DMS53 treated with DMSO at 0.1 percent for 48 hours (cell line): ENCODE measurements around the gene AGAP4.
"Not testable (repeated sequence)": the region's sequence is repeated elsewhere in the genome, so short reads cannot be mapped to it uniquely, and the experiment has no call there.

Source experiments
- DNase-seq: peaks from one replicate; lab custom pipeline; 2025; ENCODE audit not compliant: unreplicated experiment; lab: John Stamatoyannopoulos, UW

Gene AGAP4

DNA sequence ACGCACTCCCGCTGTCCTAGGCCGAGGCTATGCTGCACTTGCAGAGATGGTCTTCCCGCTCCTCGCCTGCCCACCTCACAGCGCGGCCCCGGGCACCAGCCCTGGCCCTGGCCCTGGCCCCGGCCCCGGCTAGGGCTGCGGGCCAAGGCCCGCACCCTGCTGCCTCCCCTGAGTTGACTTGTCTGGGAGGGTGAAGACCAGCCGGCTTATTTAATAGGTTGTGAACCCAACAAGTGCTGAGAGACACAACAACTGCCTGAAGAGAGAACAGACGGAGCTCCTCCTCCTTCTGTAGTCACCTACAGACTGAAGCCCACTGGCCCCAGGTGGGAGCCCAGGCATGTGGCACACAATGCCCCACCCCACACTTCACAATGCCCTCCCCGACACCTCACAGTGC is at the start of gene AGAP4:
Gene AGAP4 (minus strand): TSS at position 101 of the 400 bp plus-strand sequence. CDS start 153 bp downstream, outside the sequence.
- not testable (repeated sequence) for DNase-seq

DNA sequence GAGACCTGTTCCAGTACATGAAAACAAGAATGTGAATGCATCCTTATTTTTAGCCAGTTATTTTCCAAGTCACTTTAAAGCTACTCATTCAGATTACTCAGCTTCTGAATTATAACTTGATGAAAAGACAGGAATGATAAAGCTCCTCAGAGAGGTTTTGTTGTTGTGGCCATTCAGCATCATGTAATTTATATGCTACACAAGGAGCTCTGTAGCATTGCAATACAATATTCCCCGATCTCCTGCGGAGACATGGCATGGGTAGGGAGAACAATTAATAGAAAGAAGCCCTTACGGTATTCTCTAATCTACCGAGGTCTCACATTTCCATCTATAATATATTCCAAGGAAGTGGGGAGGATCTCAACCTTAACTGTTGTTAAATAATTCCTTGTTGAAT is 43.4 kb upstream of the AGAP4 start:
- DNase-seq: not testable (repeated sequence)

DNA sequence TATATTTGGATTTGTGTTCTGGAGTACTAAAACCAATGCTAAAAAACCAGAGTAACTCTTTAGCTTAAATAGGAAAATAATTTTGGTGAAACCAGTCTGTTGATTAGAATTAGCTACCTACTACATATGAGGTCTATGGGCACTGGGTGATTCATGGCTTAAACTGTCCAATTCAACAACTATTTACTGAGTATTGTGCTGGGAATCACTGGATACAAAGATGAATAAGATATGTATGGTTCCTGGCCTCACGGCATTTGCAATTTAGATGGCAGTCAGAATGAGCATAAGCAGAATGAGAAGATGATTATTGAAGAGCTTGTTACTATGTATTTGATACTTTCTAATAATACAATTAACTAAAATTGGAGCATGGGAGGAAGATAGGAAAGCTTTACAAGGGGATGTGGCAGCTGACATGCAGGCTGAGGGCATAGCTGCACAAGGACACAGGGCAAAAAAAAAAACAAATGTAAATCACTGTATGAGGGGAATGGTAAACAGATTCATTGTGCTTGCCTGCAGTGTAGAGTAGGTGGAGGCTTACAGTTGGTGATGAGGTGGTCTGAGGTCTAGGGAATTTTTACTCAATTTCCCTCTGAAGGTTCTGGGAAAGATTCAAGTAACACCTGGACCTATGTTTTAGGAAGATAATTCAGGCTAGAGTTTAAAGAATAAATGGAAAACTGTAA is 42.4 kb upstream of the AGAP4 start:
- not testable (repeated sequence) for DNase-seq

DNA sequence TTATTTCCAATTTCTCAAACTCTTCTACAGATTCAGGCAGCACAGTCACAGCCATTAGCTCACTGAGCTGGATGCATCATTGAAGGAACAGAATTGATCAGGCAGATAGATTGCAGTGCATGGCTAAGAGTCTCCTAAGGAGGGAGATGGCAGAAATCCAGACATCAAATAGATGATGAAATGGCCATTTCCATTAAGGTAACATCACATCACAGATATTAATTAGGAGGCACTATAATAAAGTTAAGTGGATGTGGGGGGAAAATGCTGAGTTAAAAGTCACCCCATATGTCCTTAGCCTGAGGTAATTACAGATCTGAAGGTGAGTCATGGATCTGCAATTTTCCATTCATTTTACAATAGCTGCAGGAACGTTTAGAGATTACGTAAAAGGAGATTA is 35.6 kb upstream of the AGAP4 start:
- not testable (repeated sequence) for DNase-seq

DNA sequence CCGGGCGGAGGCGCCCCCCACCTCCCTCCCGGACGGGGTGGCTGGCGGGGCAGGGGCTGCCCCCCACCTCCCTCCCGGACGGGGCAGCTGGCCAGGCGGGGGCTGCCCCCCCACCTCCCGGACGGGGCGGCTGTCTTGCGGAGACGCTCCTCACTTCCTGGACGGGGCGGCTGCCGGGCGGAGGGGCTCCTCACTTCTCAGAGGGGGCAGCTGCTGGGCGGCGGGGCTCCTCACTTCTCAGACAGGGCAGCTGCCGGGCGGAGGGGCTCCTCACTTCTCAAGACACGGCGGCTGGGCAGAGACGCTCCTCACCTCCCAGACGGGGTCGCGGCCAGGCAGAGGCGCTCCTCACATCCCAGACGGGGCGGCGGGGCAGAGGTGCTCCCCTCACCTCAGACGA is 18.1 kb upstream of the AGAP4 start:
- not testable (repeated sequence) for DNase-seq

DNA sequence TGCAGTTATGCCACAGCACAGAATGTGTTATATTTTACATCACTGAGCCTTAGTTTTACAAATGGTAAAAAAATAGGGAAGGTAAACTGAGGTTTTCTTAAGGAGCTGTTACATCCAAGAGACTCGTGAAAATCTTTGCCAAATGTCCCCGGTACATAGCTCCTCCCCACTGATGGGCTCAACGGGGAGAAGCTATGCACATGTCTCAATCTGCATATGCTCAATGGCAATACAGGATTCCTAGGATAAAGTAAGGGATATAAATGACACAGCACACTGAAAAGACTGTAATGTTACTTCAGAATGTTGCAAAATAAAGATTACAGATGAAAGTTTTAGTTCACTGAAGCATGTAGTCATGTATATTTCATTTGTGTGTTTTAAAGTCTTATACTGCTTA is 17.0 kb upstream of the AGAP4 start:
- DNase-seq: not testable (repeated sequence)

DNA sequence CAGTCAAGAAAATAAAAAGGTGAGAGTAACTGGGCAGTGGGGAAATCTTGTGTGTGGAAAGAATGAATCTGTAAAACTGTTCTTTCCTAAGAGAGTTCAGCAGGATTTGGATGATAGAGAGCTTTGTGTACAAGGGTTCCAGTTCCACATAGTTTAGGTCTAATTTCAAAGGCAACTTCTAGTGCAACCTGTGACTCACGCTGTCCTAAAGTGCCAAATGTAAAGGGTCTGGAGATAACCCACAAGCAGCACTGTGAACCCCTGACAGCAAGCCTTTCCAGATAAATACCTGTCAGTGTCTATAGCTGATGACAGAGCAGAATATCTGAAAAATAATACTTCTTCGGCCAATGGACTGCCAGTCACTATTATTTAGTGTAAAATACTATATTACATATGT is 16.3 kb upstream of the AGAP4 start:
- not testable (repeated sequence) for DNase-seq

DNA sequence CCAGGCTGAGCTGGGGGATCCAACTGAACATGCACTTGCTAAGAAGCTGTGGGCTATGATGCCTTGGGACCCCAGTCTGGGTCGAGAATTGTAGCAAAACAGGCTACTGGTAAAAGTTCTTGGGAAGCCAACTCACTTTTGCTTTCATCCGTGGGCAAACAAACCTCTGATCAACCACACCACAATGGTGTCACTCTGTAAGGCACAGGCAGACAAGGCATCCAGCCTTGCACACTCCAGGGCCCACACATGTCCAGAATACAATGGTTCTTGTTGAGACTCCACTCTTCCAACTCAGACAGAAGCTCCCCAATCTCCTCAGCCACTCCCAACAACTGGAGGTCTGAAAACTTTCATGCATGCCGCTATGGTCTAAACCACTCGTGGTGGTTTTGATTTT is 10.6 kb upstream of the AGAP4 start:
- not testable (repeated sequence) for DNase-seq

DNA sequence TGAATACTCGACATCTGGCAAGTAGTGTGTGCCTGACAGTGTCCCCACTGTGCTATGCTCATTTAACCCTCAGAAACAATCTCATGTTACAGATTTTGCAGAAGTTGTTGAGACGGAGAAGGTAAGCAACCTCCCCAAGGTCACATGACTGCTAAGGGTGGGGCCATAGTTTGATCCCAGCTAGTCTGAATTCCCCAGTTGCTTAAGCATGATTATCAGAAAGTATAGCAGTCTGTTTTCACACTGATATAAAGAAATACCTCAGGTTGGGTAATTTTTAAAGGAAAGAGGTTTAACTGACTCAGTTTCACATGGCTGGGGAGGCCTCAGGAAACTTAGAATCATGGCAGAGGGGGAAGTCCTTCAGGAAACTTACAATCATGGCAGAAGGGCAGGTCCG is 1.2 kb upstream of the AGAP4 start:
- not testable (repeated sequence) for DNase-seq

DNA sequence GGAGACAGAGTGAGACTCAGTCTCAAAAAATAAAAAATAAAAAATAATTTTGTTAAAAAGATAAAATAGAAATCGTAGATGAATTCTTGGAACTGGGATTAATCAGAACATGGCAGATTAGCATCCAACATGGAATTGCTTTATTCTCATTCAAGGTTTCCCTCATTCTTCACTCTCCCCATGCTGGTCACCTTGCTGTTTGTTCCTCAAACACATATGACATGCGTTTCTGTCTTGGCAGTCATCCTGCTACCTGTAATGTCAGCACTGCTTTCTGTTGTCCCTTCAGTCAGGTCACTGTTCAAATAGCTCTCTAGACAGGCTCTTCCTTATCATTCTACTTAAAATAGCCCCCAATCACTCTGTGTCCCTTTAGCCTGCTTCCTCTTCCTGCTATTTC is 24.4 kb downstream of the AGAP4 start:
- not testable (repeated sequence) for DNase-seq

DNA sequence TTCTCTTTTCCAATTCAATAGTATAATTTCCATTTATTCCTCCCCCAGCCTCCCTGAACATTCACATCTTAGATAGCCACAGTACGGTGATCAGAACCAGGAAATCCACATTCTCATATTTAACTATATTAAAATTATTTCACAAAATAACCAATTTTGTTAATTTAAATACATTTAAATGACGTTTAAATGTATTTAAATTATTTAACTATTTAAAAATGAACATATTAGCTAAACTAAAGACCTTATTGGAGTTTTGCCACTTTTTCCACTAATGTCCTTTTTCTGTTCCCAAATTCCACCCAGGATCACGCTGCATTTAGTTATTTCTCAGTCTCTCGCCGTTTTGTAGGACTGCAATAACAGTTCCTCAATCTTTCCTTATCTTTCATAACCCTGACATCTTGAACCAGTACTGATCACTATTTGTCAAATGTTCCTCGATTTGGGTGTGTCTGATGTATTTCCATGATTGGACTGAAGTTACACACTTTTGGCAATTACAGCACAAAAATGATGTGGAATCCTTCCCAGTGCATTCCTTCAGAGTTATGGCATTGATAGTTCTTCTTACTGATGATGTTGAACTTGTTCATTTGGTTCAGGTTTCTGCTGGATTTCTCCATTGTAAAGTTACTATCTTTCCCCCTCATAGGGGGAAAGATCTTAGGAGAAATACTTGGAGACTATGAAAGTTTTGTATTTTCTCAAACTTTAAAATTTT is 27.0 kb downstream of the AGAP4 start:
- DNase-seq: not testable (repeated sequence)

DNA sequence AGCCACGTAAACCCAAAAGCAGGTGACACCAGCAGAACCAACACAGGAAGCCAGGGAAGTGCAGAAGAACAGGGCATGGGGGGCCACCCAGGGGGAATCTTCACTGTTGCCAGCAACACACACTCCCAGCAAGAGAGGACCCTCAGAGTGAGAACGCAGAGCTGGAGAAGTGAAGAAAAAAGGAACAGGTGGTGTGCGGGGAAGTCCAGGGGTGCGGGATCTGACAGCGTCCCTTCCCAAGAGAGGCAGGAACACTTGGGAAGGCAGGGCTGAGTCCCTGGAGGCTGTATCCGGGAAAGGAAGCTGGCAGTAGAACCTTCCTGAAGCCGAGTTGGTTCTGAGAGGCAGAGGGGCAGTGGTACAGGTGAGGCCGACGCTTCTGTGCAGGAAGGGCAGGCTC is 27.7 kb downstream of the AGAP4 start:
- DNase-seq: no peak

DNA sequence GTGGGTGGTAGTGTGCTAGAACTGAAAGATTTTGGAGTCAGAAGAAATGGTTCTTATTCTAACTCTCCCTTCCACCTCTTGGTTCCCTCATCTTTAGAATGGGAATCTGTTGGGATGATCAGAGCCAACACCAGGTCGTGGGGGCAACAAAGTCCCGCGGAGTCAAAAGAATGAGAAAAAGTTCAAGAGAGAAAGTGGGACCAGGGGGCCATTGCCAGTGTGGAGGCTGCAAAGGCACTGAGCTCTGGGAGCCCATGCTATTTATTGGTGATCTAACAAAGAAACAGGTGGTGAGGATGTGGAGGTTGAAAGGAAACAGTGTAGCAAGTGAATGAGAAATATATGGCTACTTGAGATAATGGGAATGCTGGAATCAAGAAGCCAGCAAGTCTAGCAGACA is 29.4 kb downstream of the AGAP4 start:
- no peak for DNase-seq

DNA sequence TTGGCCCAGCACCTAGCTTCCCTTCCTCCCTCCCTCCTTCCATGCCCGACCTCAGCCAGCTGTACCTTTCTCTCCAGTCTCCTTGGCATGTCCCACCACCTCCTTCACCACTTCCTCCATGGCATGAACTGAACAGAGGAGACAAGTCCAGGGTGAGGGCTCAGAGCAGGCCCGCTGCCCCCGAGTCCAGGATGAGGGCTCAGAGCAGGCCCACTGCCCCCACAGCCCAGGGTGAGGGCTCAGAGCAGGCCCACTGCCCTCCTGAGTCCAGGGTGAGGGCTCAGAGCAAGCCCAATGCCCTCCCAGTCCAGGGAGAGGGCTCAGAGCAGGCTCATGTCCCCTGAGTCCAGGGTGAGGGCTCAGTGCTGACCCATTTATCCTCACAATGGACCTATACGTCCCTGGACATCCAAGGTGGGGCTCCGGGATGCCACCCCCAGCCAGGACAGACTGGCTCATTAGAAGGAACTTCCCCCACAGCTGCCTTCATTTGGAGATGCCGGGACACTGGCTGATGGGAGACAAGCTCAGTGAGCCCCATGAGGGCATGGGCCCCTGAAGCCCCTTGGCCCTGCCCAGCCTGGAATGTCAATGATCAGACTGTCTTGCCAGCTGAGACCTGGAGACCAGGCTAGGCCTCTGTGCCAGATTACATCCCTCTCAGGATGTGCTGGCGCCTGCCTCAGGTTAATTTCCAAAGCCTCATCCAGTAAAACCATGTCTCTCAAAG is 30.0 kb downstream of the AGAP4 start:
- no peak for DNase-seq

DNA sequence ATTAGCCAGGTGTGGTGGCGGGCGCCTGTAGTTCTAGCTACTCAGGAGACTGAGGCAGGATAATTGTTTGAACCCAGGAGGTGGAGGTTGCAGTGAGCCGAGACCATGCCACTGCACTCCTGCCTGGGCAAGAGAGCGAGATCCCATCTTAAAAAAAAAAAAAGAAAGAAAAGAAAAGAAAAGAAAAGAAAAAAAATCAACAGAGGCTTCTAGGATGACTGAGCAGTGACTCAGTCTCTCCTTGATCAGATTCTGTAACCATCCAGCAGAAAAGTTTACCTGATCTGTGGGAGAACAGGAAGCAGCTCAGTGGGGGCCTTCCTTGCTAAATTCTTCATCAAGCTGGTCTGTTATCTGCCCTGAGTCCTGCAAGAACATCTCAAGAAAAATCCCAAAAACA is 33.2 kb downstream of the AGAP4 start:
- DNase-seq: not testable (repeated sequence)

DNA sequence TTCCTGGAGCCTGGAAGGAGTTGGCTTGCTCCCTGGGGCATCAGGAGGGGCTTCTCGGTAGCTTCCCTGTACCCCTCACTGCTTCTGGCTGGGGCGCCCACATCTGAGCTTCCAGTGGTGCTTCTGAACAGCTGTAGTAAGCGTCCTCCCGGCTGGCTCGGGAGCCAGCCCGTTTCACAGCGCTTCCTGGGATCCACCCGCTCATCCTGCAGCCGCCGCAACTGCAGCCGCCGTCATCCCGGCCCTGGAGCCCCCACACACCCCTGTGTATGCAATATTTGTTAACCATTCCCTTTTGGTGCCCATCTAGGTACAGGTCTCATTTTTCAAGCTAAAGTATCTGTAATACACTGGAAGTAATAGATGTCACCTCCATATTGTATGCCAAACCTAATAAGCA is 34.3 kb downstream of the AGAP4 start:
- not testable (repeated sequence) for DNase-seq

DNA sequence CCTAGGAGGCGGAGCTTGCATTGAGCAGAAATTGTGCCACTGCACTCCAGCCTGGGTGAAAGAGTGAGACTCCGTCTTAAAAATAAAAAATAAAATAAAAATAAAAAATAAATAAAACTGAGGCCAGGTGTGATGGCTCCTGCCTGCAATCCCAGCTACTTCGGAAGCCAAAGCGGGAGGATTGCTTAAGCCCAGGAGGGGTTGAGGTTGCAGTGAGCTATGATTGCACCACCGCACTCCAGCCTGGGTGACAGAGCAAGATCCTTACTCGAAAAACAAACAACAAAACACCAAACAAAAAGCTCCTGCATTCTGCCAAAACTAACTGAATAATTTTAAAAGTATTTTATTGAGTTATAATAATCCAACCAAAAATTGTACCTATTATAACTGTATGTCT is 36.2 kb downstream of the AGAP4 start:
- no peak for DNase-seq

DNA sequence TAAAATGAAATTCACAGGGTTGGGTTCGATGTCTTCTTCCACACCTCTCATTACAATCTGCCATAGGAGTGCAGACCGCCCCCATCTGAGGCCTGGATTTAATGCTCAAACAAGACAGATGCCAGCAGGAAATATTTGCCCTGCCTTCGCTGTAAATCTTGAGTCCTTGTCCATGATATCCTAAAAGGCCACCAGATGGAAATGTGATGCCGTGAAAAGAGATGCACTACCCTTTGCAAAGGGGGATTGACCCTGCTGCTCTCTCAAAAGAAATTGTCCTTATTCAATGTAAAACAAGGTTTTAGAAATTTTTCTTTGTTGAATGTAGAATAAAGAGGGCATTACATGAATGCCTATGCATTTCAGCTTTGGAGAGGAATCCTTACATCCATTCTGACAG is 37.5 kb downstream of the AGAP4 start:
- no peak for DNase-seq

DNA sequence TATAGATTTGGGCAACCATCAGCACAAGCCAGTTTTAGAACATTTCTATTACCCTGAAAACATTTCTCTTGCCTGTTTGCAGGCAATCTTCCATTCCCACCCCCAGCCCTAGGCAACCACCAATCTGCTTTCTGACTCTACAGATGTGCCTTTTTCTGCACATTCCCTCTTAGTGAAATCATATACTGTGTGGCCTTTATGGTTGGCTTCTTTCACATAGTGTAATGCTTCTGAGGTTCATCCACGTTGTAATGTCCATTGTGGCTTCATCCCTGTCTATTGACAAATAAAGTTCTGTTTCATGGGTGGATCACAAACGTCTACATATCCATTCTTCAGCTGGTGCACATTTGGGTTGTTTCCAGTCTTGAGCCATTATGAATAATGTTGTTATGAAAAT is 42.3 kb downstream of the AGAP4 start:
- not testable (repeated sequence) for DNase-seq

DNA sequence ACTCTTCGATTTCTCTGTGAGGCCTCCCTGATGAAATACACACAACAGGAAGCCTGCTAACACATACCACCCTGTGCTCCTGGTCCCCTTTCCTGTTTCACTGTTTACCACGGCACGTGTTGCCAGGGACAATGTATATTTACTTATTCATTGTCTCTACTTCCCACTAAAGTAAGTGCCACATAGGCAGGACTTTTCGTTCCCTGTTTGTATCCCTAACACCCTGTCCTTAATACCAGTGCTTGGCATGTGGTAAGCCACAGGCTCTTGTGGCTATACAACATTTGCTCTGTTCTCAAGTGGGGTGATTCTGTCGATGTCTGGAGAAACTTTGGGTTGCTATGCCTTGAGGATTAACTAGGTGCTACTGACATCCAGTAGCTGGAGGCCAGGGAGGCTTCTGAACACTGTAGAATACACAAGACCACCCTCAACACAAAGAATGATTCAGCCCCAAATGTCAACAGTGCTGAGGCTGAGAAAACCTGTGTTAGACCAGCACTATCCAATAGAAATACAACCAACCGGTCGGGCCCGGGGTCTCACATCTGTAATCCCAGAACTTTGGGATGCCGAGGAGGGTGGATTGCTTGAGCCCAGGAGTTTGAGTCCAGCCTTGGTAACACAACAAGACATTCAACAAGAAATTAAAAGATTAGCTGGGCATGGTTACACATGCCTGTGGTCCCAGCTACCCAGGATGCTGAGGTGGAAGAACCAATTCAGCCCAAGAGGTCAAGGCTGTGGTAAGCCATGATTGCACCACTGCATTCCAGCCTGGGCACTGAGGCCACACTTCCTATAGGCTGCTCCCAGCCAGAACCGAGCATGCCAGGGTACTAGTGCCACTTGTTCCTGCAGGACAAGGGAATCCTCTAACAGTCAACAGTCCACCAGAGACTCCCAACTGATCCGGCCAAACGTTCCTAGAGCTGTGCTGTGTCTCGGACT is 44.0 kb downstream of the AGAP4 start:
- peak; percentile 2 for DNase-seq

DNA sequence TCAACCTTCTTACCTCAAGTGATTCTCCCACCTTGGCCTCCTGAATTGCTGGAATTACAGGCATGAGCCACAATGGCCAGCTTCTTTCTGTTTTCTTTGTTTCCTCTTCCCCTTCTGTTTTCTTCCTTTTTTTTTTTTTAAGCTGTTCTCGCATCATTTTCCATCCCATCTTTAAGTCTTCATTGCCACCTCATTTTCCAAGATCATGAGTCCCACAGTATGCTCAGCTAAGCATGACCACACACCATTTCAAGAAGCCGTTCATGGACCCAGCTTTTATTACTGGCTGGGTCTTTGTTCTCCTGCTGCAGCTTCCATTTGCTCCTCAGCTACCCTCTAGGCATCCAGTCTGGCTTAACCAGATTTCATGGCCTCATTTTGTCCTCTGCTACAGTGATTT is 52.5 kb downstream of the AGAP4 start:
- DNase-seq: not testable (repeated sequence)
